Activated B cell treated with CpG ODN at 0.5 μM for 24 hours (primary cell): ENCODE results near the gene NPM3. TPM values are rescaled to one million over a fixed set of nuclear protein-coding genes. Genes with fewer than 3 reads are reported as not detected.

Experiments used
- ATAC-seq: fragments of 200-7000 bp; cut with Tn5 transposase; one replicate; pipeline ENCODE4 v1.10.0; 2021; ENCODE audit warnings: low read depth, mild to moderate bottlenecking, moderate library complexity
- CTCF ChIA-PET: fragments of 350-600 bp; sonication (Branson Sonifier 250); formaldehyde crosslinking; loops from one replicate; lab custom pipeline; 2021; ENCODE audit warnings: antibody characterized with exemption; lab: Charles Lee
- POLR2A ChIA-PET: fragments of 350-600 bp; sonication (Branson Sonifier 250); formaldehyde crosslinking; loops from one replicate; lab custom pipeline; 2021; ENCODE audit warnings: antibody characterized with exemption; lab: Charles Lee
- DNase-seq: peaks from one replicate; pipeline ENCODE4 v3.0.0; 2022
- H3K27ac Mint-ChIP-seq: one replicate; pipeline ENCODE4 v1.8.0; 2020; ENCODE audit warnings: mixed read lengths
- H3K27me3 Mint-ChIP-seq: one replicate; pipeline ENCODE4 v1.8.0; 2021; ENCODE audit warnings: mixed read lengths
- H3K36me3 Mint-ChIP-seq: one replicate; pipeline ENCODE4 v1.8.0; 2021; ENCODE audit warnings: low read depth, mixed read lengths
- H3K4me1 Mint-ChIP-seq: one replicate; pipeline ENCODE4 v1.8.0; 2021; ENCODE audit warnings: mixed read lengths
- H3K4me3 Mint-ChIP-seq: one replicate; pipeline ENCODE4 v1.8.0; 2020; ENCODE audit warnings: mild to moderate bottlenecking, mixed read lengths
- H3K9me3 Mint-ChIP-seq: one replicate; pipeline ENCODE4 v1.8.0; 2020; ENCODE audit warnings: mixed read lengths
- intact Hi-C: fragments of 100-400 bp; cut with micrococcal nuclease; formaldehyde crosslinking; loops from one replicate; pipeline ENCODE4 v1.15.1; 2024
- total RNA-seq: library from RNA; stranded (reverse); gene quantifications from 2 replicates; pipeline ENCODE4 v1.2.3, GENCODE V29; 2022
- TF ChIP-seq, protein P1 (sequence below): fragments of 200-600 bp; IDR thresholded peaks from one replicate; pipeline ENCODE4 v1.8.0; 2022; ENCODE audit warnings: antibody characterized with exemption, mild to moderate bottlenecking

NPM3 gene
- total RNA-seq, 1 donor from 2014 or later = 48.1 TPM

DNA sequence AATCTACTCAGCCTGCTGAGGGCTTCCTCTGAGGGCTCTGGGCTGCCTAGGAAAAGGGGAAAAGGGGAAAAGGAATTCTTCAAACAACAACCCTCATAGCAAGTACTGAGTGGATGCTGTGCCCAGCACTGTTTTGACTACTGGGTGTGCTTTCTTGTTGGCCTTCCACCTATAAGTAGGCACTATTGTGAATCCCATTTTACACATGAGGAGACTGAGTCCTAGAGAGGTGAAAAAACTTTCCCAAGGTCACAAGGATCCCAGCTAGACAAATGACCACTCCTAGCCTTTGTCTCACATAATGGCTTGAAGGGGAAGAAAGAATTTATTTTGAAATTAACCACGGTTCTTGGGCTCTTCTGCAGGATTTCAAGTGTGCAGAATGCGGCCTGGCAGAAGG, 24.4 kb downstream of the NPM3 start:
- no peak for DNase-seq
- TF ChIP-seq, protein P1, sequence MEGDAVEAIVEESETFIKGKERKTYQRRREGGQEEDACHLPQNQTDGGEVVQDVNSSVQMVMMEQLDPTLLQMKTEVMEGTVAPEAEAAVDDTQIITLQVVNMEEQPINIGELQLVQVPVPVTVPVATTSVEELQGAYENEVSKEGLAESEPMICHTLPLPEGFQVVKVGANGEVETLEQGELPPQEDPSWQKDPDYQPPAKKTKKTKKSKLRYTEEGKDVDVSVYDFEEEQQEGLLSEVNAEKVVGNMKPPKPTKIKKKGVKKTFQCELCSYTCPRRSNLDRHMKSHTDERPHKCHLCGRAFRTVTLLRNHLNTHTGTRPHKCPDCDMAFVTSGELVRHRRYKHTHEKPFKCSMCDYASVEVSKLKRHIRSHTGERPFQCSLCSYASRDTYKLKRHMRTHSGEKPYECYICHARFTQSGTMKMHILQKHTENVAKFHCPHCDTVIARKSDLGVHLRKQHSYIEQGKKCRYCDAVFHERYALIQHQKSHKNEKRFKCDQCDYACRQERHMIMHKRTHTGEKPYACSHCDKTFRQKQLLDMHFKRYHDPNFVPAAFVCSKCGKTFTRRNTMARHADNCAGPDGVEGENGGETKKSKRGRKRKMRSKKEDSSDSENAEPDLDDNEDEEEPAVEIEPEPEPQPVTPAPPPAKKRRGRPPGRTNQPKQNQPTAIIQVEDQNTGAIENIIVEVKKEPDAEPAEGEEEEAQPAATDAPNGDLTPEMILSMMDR = no peak
- Mint-ChIP-seq H3K36me3 (no peaks in the 10 kb centered on the region), H3K9me3 (no peaks in the 10 kb centered on the region), H3K27me3 (peaks cover 15% of the 10 kb centered on the region), H3K4me1 (no peaks in the 10 kb centered on the region), H3K27ac (no peak overlapping the region), H3K4me3 (no peak overlapping the region)
- no peak for ATAC-seq
- CTCF ChIA-PET = no interaction called here
- intact Hi-C loops = no loop called here
- POLR2A ChIA-PET = no interaction called here

DNA sequence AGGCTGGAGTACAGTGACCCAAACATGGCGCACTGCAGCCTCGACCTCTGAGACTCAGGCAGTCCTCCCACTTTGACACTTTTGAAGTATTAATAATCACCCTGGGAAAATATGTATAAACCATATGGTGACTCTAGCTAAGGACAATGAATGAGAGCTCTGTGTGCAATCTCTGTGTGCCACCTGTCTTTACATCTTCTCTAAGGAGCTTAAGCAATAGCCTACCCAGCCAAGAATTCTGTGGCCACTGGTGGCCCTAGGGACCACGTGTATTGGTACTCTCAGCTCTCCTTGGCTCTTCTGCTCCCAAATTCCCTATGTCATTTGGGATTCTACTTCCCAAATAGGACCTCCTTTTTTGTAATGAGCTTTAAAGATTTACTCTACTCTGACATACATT, 31.0 kb downstream of the NPM3 start:
- Mint-ChIP-seq H3K36me3 (no peaks in the 10 kb centered on the region), H3K9me3 (no peaks in the 10 kb centered on the region), H3K27ac (no peak overlapping the region), H3K4me1 (no peaks in the 10 kb centered on the region), H3K4me3 (no peak overlapping the region), H3K27me3 (peaks cover 18% of the 10 kb centered on the region)
- no peak for DNase-seq
- POLR2A ChIA-PET = no interaction called here
- TF ChIP-seq, protein P1 = no peak
- no peak for ATAC-seq
- CTCF ChIA-PET = no interaction called here
- intact Hi-C loops = no loop called here

DNA sequence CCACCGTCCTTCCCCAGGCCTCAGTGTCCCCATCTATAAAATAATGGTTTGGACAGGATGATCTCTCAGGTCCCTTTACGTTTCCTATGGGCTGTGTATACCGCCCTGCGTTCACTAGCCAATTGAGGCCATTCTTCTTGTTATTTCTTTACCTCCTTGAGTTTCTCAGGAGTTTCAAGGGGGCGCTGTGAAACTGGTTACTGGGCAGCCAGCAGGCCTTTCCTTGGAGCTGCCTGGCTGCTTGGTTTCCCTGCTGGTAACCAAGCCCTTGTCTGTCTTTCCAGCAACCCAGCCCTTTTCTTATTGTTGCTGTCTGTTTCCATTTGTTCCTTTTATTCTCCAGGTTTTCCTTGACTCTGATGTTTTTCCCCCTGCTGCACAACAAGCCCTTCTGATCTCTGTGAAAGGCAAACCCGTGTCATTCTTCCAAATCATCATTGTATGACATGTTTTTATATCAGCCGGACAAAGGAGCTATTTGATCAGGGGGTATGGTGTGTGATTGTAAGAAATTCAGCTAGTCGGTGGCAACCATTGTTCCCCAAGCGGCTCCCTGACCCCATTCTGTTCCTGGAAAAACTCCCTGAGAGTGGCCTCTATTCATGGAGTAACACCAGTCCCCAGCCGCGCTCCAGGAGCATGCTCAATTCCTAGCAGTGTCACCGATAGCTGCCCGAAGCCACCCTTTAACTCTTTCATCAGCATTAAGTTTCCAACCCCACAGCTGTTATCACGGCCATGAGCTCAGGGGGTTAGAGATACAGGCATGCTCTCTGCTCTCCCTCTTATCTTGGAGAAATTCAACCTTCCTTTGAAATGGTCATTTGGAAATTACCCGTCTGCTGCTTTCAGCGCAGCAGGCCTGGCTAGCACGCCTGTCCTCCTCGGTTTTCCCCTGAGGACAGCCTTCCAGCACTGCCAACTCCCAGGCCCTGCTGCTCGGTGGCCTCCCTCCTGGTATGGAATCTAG, 33.9 kb downstream of the NPM3 start:
- CTCF ChIA-PET = no interaction called here
- Mint-ChIP-seq H3K4me3 (no peak overlapping the region), H3K9me3 (no peaks in the 10 kb centered on the region), H3K4me1 (no peaks in the 10 kb centered on the region), H3K27me3 (peaks cover 15% of the 10 kb centered on the region), H3K27ac (no peak overlapping the region), H3K36me3 (no peaks in the 10 kb centered on the region)
- ATAC-seq (no peak), DNase-seq (no peak)
- TF ChIP-seq, protein P1 = no peak
- intact Hi-C loops = no loop called here
- POLR2A ChIA-PET = no interaction called here

DNA sequence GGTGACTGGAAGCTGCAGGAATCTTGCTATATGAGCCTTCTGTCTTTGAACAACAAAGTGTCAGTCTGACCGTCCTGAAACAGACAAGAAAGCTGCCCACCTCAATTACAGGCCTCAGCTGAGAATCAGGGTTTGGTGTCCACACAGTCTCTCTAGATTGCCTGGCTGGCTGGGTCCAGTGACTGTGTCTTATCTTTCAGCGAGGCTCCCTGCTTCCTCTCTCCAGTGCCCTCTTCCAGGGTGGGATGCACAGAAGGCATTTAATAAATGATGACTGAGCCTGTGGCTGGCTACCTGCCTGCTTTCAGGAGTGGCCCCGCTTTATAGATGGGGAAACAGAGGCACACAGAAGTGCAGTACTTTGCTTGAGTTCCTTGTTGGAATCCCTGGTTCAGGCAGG, 34.8 kb downstream of the NPM3 start:
- CTCF ChIA-PET = no interaction called here
- Mint-ChIP-seq H3K36me3 (no peaks in the 10 kb centered on the region), H3K27ac (no peak overlapping the region), H3K4me1 (no peaks in the 10 kb centered on the region), H3K9me3 (no peaks in the 10 kb centered on the region), H3K27me3 (peaks cover 14% of the 10 kb centered on the region), H3K4me3 (no peak overlapping the region)
- DNase-seq (no peak), ATAC-seq (no peak)
- POLR2A ChIA-PET = no interaction called here
- TF ChIP-seq, protein P1 = no peak
- intact Hi-C loops = no loop called here

DNA sequence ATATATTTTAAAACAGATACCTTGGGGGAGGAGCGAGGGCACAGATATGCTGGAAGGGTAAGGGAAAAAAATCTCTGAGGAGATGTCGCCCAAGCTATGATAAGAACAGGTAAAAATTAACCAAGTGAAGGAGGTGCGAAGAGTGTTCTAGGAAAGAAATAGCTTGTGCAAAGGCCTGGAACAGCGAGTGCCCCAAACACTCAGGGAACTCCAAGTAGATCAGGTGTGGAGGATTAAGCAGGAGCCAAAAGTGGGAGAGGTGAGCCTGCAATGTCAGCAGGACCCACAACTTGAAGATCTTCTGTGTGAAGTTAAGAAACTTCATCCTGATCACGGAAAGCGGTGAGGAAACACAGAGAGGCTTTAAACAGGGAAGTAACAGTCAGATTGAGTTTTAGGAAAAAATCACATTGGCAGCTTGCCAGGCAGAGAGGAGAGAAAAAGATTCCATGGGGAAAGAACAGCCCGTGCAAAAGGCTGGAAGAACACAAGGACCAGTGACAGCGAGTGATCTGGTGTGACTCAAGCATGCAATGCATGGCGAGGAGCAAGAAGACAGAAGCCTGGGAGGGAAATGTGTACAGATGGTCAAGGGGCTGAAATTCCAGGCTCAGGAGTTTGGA, 38.1 kb downstream of the NPM3 start:
- Mint-ChIP-seq H3K36me3 (no peaks in the 10 kb centered on the region), H3K27me3 (peaks cover 22% of the 10 kb centered on the region), H3K9me3 (no peaks in the 10 kb centered on the region), H3K4me1 (no peaks in the 10 kb centered on the region), H3K4me3 (no peak overlapping the region), H3K27ac (no peak overlapping the region)
- ATAC-seq (no peak), DNase-seq (no peak)
- TF ChIP-seq, protein P1 = no peak
- ChIA-PET POLR2A (no interaction called here), CTCF (no interaction called here)
- intact Hi-C loops = no loop called here
